Caco-2 (cell line): ENCODE results near the gene NNT. TPM values are rescaled to one million over a fixed set of nuclear protein-coding genes. Genes with fewer than 3 reads are reported as not detected.

Experiments
- BruUV-seq: library from RNA; stranded (reverse); fragments of 400-500 nt; replicated peaks from 2 replicates; lab custom pipeline; 2021; lab: Mats Ljungman, UMichigan
- CTCF ChIA-PET: fragments of 300-600 bp; sonication (Branson Sonifier 250); formaldehyde crosslinking; loops from one replicate; lab custom pipeline; 2022; ENCODE audit warnings: antibody characterized with exemption; lab: Charles Lee
- POLR2A ChIA-PET: fragments of 300-600 bp; sonication (Branson Sonifier 250); formaldehyde crosslinking; loops from one replicate; lab custom pipeline; 2022; ENCODE audit warnings: antibody characterized with exemption; lab: Charles Lee
- DNase-seq, 2 experiments: peaks; one replicate each; pipeline versions ENCODE4 v3.0.0 to v3.0.0-alpha.2; 2020 to 2022
- H3K27me3 ChIP-seq: replicated peaks from 2 replicates; pipeline ENCODE4 v1.6.0; 2011; ENCODE audit warnings: low read length; ENCODE audit not compliant: control insufficient read depth, insufficient read depth
- H3K36me3 ChIP-seq: 2 replicates; pipeline ENCODE4 v1.5.1; 2011; ENCODE audit warnings: low read length; ENCODE audit not compliant: control insufficient read depth, insufficient read depth
- H3K4me1 ChIP-seq: fragments of 250-450 bp; sonication (Bioruptor Pico); 2 replicates; pipeline ENCODE4 v1.5.1; 2020; ENCODE audit warnings: mild to moderate bottlenecking
- H3K4me3 ChIP-seq: 2 replicates; pipeline ENCODE4 v1.5.1; 2011; ENCODE audit warnings: low read depth, mild to moderate bottlenecking, control low read depth, low read length
- H3K9me3 ChIP-seq: fragments of 250-450 bp; sonication (Bioruptor Pico); 2 replicates; pipeline ENCODE4 v1.5.1; 2020; ENCODE audit warnings: mild to moderate bottlenecking, moderate library complexity
- H3K27ac Mint-ChIP-seq: one replicate; pipeline ENCODE4 v1.8.0; 2022; ENCODE audit warnings: mixed read lengths; ENCODE audit not compliant: unreplicated experiment
- H3K27me3 Mint-ChIP-seq: one replicate; pipeline ENCODE4 v1.8.0; 2022; ENCODE audit warnings: mixed read lengths; ENCODE audit not compliant: insufficient read depth, unreplicated experiment
- H3K36me3 Mint-ChIP-seq: one replicate; pipeline ENCODE4 v1.8.0; 2022; ENCODE audit warnings: mild to moderate bottlenecking, mixed read lengths; ENCODE audit not compliant: insufficient read depth, unreplicated experiment
- H3K4me1 Mint-ChIP-seq: one replicate; pipeline ENCODE4 v1.8.0; 2022; ENCODE audit warnings: low read depth, mixed read lengths; ENCODE audit not compliant: unreplicated experiment
- H3K4me3 Mint-ChIP-seq: one replicate; pipeline ENCODE4 v1.8.0; 2022; ENCODE audit warnings: mild to moderate bottlenecking, moderate library complexity, mixed read lengths; ENCODE audit not compliant: unreplicated experiment
- H3K9me3 Mint-ChIP-seq: one replicate; pipeline ENCODE4 v1.8.0; 2022; ENCODE audit warnings: mixed read lengths; ENCODE audit not compliant: unreplicated experiment
- intact Hi-C: fragments of 100-400 bp; cut with micrococcal nuclease; formaldehyde crosslinking; loops from one replicate; pipeline ENCODE4 v1.10.0; 2022; ENCODE audit not compliant: unreplicated experiment
- total RNA-seq: library from RNA; stranded (reverse); gene quantifications from 2 replicates; pipeline ENCODE4 v1.2.3, GENCODE V29; 2022
- TF ChIP-seq, protein P1 (sequence below), 2 experiments: fragments of 200-600 bp in 1 of 2; IDR thresholded peaks; 1 replicate in 1 of 2; 2 replicates in 1 of 2; pipeline versions ENCODE4 v1.5.1 to v1.8.0; 2011 to 2022; ENCODE audit warnings: antibody characterized with exemption in 1 of 2, control low read depth in 1 of 2, inconsistent platforms in 1 of 2, low read depth in 1 of 2, low read length in 1 of 2, mild to moderate bottlenecking in 1 of 2, moderate library complexity in 1 of 2; ENCODE audit not compliant: insufficient read depth in 1 of 2, severe bottlenecking in 1 of 2, unreplicated experiment in 1 of 2

NNT gene
- total RNA-seq, 1 experiment from 2014 or later = 44.8 TPM

GRCh38 chr5:43601454-43602260, 1.3 kb upstream of the NNT start:
- H3K4me1 ChIP-seq = no peaks in the 10 kb centered on the region
- peaks cover 7% of the 10 kb centered on the region for H3K4me1 Mint-ChIP-seq
- H3K27me3 ChIP-seq = no peaks in the 10 kb centered on the region
- H3K9me3 Mint-ChIP-seq = no peaks in the 10 kb centered on the region
- H3K36me3 Mint-ChIP-seq = peaks cover 18% of the 10 kb centered on the region
- CTCF ChIA-PET = interaction anchor here (1.2 kb wide), 1 partner anchor 30 kb away, joined by 3 read pairs; no protein-coding TSS in a partner anchor
- intact Hi-C loops = loop anchor here (1.0 kb wide), 1 partner anchor 44 kb away; the partner anchor contains the start of gene PAIP1
- H3K4me3 ChIP-seq = peak overlapping the region; percentile 60
- H3K4me3 Mint-ChIP-seq = peak overlapping the region; percentile 88
- POLR2A ChIA-PET = interaction anchor here (1.6 kb wide), 1 partner anchor 118 kb away, joined by 4 read pairs; the partner anchor contains the start of gene TMEM267
- no TSS peak for BruUV-seq
- H3K9me3 ChIP-seq = no peaks in the 10 kb centered on the region
- TF ChIP-seq, protein P1, sequence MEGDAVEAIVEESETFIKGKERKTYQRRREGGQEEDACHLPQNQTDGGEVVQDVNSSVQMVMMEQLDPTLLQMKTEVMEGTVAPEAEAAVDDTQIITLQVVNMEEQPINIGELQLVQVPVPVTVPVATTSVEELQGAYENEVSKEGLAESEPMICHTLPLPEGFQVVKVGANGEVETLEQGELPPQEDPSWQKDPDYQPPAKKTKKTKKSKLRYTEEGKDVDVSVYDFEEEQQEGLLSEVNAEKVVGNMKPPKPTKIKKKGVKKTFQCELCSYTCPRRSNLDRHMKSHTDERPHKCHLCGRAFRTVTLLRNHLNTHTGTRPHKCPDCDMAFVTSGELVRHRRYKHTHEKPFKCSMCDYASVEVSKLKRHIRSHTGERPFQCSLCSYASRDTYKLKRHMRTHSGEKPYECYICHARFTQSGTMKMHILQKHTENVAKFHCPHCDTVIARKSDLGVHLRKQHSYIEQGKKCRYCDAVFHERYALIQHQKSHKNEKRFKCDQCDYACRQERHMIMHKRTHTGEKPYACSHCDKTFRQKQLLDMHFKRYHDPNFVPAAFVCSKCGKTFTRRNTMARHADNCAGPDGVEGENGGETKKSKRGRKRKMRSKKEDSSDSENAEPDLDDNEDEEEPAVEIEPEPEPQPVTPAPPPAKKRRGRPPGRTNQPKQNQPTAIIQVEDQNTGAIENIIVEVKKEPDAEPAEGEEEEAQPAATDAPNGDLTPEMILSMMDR (IDR thresholded peaks at IDR 0.05; ENCODE audit: insufficient read depth in 1 of 2, low read depth in 1 of 2, low read length in 1 of 2, severe bottlenecking in 1 of 2, unreplicated experiment in 1 of 2) = no peak
- no peaks in the 10 kb centered on the region for H3K27me3 Mint-ChIP-seq
- no peak for DNase-seq
- peak overlapping the region; percentile 84 for H3K27ac Mint-ChIP-seq
- H3K36me3 ChIP-seq = no peaks in the 10 kb centered on the region; the same call in 1 of the 2 replicates

DNA sequence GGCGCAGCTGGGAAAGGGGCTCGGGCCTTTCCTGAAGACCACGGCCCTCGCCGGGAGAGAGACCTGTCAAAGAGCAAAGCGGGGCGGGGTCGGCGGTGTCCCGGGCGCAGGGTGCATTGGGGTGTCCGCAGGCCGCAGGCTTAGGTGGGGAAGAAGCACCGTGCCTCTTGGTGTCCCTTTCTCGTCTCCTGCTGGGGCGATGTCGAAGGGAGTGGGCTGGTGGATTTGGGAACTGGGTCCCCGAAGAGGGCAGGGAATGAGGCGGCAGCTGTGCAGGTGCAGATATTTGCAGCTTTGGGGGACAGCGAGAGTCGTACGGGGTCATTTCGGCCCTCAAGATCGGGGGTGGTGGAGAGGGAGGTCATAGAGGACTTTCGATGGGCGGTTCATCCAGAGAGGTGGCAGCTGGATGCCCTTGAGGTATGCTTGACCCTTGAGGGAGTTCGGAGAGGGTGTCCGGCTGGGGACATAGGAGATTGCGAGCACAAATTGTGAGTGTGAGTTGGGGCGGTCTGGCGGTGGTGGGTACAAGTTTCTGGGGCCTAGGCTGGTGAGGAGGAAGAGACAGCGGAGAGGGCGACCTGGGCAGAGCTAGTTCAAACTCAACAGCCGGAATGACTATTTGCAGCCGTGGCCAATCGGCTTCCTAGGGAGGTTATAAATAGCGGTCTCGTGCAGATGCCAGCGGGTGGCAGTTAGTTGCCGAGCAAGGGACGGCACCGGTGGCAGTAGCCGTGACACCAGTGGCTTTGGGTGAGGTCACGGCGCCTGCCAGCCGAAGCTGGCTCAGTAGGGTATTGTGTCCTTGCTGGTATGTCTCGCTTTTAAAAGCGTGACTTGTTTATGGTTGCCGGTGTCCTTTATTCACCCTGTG, 601 bp downstream of the NNT start:
- H3K4me3 Mint-ChIP-seq = peak overlapping the region; percentile 88
- no peaks in the 10 kb centered on the region; the same call in 1 of the 2 replicates for H3K4me1 ChIP-seq
- H3K27ac Mint-ChIP-seq = peak overlapping the region; percentile 84
- TSS peak; percentile 28 for BruUV-seq
- no peaks in the 10 kb centered on the region for H3K9me3 Mint-ChIP-seq
- no peaks in the 10 kb centered on the region for H3K9me3 ChIP-seq
- peaks cover 24% of the 10 kb centered on the region for H3K36me3 Mint-ChIP-seq
- ChIA-PET CTCF (no interaction called here), POLR2A (interaction anchor here (0.6 to 1.6 kb wide), 3 partner anchors 28 to 120 kb away, joined by 3 to 6 read pairs (median 4); partner anchors contain the start of gene TMEM267)
- H3K27me3 Mint-ChIP-seq = no peaks in the 10 kb centered on the region
- no peak for DNase-seq
- no peaks in the 10 kb centered on the region; the same call in none of the 2 replicates for H3K36me3 ChIP-seq
- H3K4me3 ChIP-seq = peak overlapping the region; percentile 60
- TF ChIP-seq, protein P1 (IDR thresholded peaks at IDR 0.05; ENCODE audit: insufficient read depth in 1 of 2, low read depth in 1 of 2, low read length in 1 of 2, severe bottlenecking in 1 of 2, unreplicated experiment in 1 of 2) = no peak
- H3K4me1 Mint-ChIP-seq = peaks cover 7% of the 10 kb centered on the region
- intact Hi-C loops = no loop called here
- no peaks in the 10 kb centered on the region for H3K27me3 ChIP-seq

DNA sequence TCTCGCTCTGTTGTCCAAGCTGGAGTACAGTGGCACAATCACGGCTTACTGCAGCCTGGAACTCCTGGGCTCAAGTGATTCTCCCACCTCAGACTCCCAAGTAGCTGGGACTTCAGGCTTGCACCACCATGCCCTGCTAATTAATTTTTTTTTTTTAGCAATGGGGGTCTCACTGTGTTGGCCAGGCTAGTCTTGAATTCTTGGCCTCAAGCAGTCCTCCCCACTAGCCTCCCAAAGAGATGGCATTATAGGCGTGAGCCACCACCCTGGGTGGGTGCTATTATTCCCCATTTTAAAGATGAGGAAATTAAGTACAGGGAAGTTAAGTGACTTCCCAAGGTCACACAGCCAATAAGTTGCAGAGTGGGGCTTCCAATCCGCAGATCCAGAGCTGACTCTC, 1.7 kb downstream of the NNT start:
- intact Hi-C loops = no loop called here
- POLR2A ChIA-PET = interaction anchor here (0.6 kb wide), 2 partner anchors 30 to 429 kb away, joined by 5 to 6 read pairs; no protein-coding TSS in a partner anchor
- H3K27me3 Mint-ChIP-seq = no peaks in the 10 kb centered on the region
- H3K4me3 Mint-ChIP-seq = no peak overlapping the region
- no peaks in the 10 kb centered on the region for H3K27me3 ChIP-seq
- TF ChIP-seq, protein P1 (IDR thresholded peaks at IDR 0.05; ENCODE audit: insufficient read depth in 1 of 2, low read depth in 1 of 2, low read length in 1 of 2, severe bottlenecking in 1 of 2, unreplicated experiment in 1 of 2) = no peak
- H3K27ac Mint-ChIP-seq = no peak overlapping the region
- CTCF ChIA-PET = no interaction called here
- no peak overlapping the region for H3K4me3 ChIP-seq
- no peaks in the 10 kb centered on the region for H3K9me3 ChIP-seq
- peaks cover 7% of the 10 kb centered on the region for H3K4me1 Mint-ChIP-seq
- H3K4me1 ChIP-seq = no peaks in the 10 kb centered on the region; the same call in 1 of the 2 replicates
- H3K36me3 Mint-ChIP-seq = peaks cover 24% of the 10 kb centered on the region
- DNase-seq = no peak
- no TSS peak for BruUV-seq
- no peaks in the 10 kb centered on the region; the same call in none of the 2 replicates for H3K36me3 ChIP-seq
- no peaks in the 10 kb centered on the region for H3K9me3 Mint-ChIP-seq
